Trophoblast cell (in vitro differentiated cells and primary cell): ENCODE data around the gene LRRC27.

ENCODE experiments used
- DNase-seq, 2 donors: peaks; one replicate each; pipeline ENCODE4 v3.0.0-alpha.2; 2016
- H2AFZ ChIP-seq: 2 replicates; pipeline ENCODE4 v1.6.1; 2013; ENCODE audit warnings: low read length, moderate library complexity, mild to moderate bottlenecking; ENCODE audit not compliant: insufficient read depth, poor library complexity
- H2AK5ac ChIP-seq: 2 replicates; pipeline ENCODE4 v1.6.1; 2013; ENCODE audit warnings: mild to moderate bottlenecking, low read length
- H2BK120ac ChIP-seq: 2 replicates; pipeline ENCODE4 v1.6.1; 2013; ENCODE audit warnings: low read length, mild to moderate bottlenecking, moderate library complexity; ENCODE audit not compliant: insufficient read depth, poor library complexity
- H2BK12ac ChIP-seq: 2 replicates; pipeline ENCODE4 v1.6.1; 2013; ENCODE audit warnings: mild to moderate bottlenecking, low read length, moderate library complexity
- H2BK5ac ChIP-seq: 2 replicates; pipeline ENCODE4 v1.6.1; 2013; ENCODE audit warnings: low read length, low read depth, moderate library complexity, mild to moderate bottlenecking; ENCODE audit not compliant: poor library complexity
- H3K14ac ChIP-seq: 2 replicates; pipeline ENCODE4 v1.6.1; 2013; ENCODE audit warnings: mild to moderate bottlenecking, low read length
- H3K18ac ChIP-seq: 2 replicates; pipeline ENCODE4 v1.6.1; 2013; ENCODE audit warnings: mild to moderate bottlenecking, low read length
- H3K23ac ChIP-seq: 2 replicates; pipeline ENCODE4 v1.6.1; 2013; ENCODE audit warnings: low read length
- H3K27ac ChIP-seq: 2 replicates; pipeline ENCODE4 v1.5.1; 2013; ENCODE audit warnings: low read depth, mild to moderate bottlenecking, inconsistent platforms, low read length, moderate library complexity
- H3K27me3 ChIP-seq: 2 replicates; pipeline ENCODE4 v1.6.1; 2013; ENCODE audit warnings: inconsistent platforms, mild to moderate bottlenecking, low read length, moderate library complexity; ENCODE audit not compliant: insufficient read depth
- H3K36me3 ChIP-seq, 2 experiments: 1 replicate in 1 of 2; 2 replicates in 1 of 2; pipeline ENCODE4 v1.6.1; 2013; ENCODE audit warnings: low read length in 2 of 2, mild to moderate bottlenecking in 2 of 2, moderate library complexity in 1 of 2; ENCODE audit not compliant: insufficient read depth in 2 of 2, control insufficient read depth in 1 of 2
- H3K4ac ChIP-seq: 2 replicates; pipeline ENCODE4 v1.6.1; 2013; ENCODE audit warnings: low read depth, mild to moderate bottlenecking, low read length, moderate library complexity
- H3K4me1 ChIP-seq, 2 experiments: 1 replicate in 1 of 2; 2 replicates in 1 of 2; pipeline ENCODE4 v1.6.1; 2013; ENCODE audit warnings: low read length in 2 of 2, mild to moderate bottlenecking in 2 of 2, moderate library complexity in 1 of 2; ENCODE audit not compliant: insufficient read depth in 2 of 2, control insufficient read depth in 1 of 2
- H3K4me2 ChIP-seq: 2 replicates; pipeline ENCODE4 v1.6.1; 2013; ENCODE audit warnings: inconsistent platforms, mild to moderate bottlenecking, low read length, moderate library complexity
- H3K4me3 ChIP-seq: 2 replicates; pipeline ENCODE4 v1.5.1; 2013; ENCODE audit warnings: mild to moderate bottlenecking, low read depth, low read length, inconsistent platforms
- H3K79me1 ChIP-seq: one replicate; pipeline ENCODE4 v1.6.1; 2013; ENCODE audit warnings: low read length
- H3K79me2 ChIP-seq: 2 replicates; pipeline ENCODE4 v1.6.1; 2013; ENCODE audit warnings: low read length, mild to moderate bottlenecking; ENCODE audit not compliant: control insufficient read depth, insufficient read depth, poor library complexity
- H3K9ac ChIP-seq: 2 replicates; pipeline ENCODE4 v1.6.1; 2013; ENCODE audit warnings: mild to moderate bottlenecking, low read length
- H3K9me3 ChIP-seq: 2 replicates; pipeline ENCODE4 v1.6.1; 2013; ENCODE audit warnings: low read depth, mild to moderate bottlenecking, control low read depth, inconsistent platforms, low read length; ENCODE audit not compliant: insufficient read depth
- H4K12ac ChIP-seq: 2 replicates; pipeline ENCODE4 v1.6.1; 2013; ENCODE audit warnings: low read depth, mild to moderate bottlenecking, low read length, moderate library complexity
- H4K8ac ChIP-seq: 2 replicates; pipeline ENCODE4 v1.6.1; 2013; ENCODE audit warnings: low read depth, mild to moderate bottlenecking, low read length, moderate library complexity
- H4K91ac ChIP-seq: one replicate; pipeline ENCODE4 v1.6.1; 2013; ENCODE audit warnings: low read depth, mild to moderate bottlenecking, low read length, moderate library complexity
- WGBS: extraction: QIAGEN DNeasy Blood & Tissue Kit; methylation state at CpG from one replicate; pipeline ENCODE4 v1.1.7; 2013; ENCODE audit warnings: missing lambda C conversion rate; ENCODE audit not compliant: insufficient read length, insufficient coverage; ENCODE audit errors: extremely low coverage; 5-methylcytosine and 5-hydroxymethylcytosine counted together

Gene LRRC27

DNA sequence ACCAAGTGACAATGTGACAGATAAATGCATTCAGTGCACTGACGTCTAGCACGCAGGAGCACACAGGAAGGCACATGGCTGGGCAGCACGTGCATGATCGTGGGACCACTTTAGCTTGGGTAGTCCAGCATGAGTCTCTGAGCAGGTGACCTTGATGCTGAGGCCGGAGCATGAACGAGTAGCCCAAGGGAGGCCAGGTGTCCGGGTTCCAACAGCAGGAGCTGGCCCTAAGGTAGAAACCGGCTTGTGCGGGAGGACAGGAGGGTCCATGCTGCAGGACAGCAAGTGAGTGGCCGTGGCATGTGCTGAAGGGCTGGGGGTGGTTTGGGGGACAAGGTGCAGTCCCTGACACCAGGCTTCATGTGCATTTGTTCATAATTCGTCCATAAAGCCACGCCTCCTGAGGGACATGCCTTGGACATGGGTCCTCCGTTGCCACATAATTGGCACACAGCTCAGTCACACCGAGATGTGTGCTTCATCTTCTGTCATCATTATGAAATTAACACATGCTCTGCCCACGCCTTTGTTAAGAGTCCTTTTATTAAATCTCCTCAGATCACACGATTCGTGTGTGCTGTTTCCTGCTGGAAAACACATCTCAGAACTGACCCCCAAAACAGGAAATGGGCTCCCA is 21.2 kb upstream of the LRRC27 start:
- Histone ChIP-seq H3K4ac (no peak overlapping the region), H4K12ac (no peak overlapping the region), H3K4me1 (peaks cover 3 to 5% of the 10 kb centered on the region in 2 experiments), H3K23ac (no peak overlapping the region), H3K27me3 (peaks cover 36% of the 10 kb centered on the region), H3K27ac (no peak overlapping the region), H4K8ac (no peak overlapping the region), H2BK12ac (no peak overlapping the region), H3K9ac (no peak overlapping the region), H2BK5ac (no peak overlapping the region), H3K18ac (no peak overlapping the region), H2AK5ac (no peak overlapping the region), H2BK120ac (no peak overlapping the region), H2AFZ (no peak overlapping the region), H3K14ac (no peak overlapping the region), H3K79me2 (no peaks in the 10 kb centered on the region), H3K36me3 (no peaks in the 10 kb centered on the region), H4K91ac (no peak overlapping the region), H3K79me1 (no peaks in the 10 kb centered on the region), H3K4me2 (no peak overlapping the region), H3K9me3 (peaks cover 19% of the 10 kb centered on the region), H3K4me3 (no peak overlapping the region)
- no CpG with 5 or more reads among the region's 17 CpGs for WGBS
- no peak for DNase-seq

DNA sequence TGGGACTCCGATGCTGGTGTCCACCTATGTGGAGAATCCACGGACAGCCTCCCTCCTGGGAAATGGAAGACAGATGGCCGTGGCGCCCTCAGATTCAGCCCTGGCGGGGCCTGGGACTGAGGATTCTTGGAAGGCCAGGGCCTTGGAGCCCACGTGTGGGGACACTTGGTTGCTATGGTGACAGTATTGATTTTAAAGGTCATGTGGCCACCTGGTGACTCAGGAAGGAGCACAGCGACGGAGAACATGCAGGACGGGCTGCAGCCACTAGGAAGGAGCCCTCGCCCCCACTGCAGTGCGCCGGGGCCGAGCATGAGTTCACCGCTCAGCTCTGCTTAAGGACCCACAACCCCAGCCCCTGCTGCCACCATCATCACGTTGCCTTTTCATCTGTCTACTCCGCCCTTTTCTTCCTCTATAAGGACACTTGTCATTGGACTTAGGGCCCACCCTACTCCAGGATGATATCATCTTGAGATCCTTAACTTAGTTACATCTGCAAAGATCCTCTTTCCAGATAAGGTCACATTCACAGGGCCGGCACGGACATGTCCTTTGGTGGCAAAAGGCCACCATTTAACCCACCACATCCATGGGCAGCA is 20.6 kb upstream of the LRRC27 start:
- Histone ChIP-seq H4K12ac (no peak overlapping the region), H3K79me2 (no peaks in the 10 kb centered on the region), H3K27me3 (peaks cover 32% of the 10 kb centered on the region), H4K8ac (no peak overlapping the region), H3K23ac (no peak overlapping the region), H3K9me3 (peaks cover 14% of the 10 kb centered on the region), H2BK120ac (no peak overlapping the region), H3K4me3 (no peak overlapping the region), H3K79me1 (no peaks in the 10 kb centered on the region), H3K27ac (no peak overlapping the region), H3K14ac (no peak overlapping the region), H4K91ac (no peak overlapping the region), H2BK5ac (no peak overlapping the region), H3K4ac (no peak overlapping the region), H2AFZ (no peak overlapping the region), H2AK5ac (no peak overlapping the region), H3K4me2 (no peak overlapping the region), H3K9ac (no peak overlapping the region), H2BK12ac (no peak overlapping the region), H3K4me1 (peaks cover 3 to 5% of the 10 kb centered on the region in 2 experiments), H3K36me3 (no peaks in the 10 kb centered on the region), H3K18ac (no peak overlapping the region)
- no CpG with 5 or more reads among the region's 18 CpGs for WGBS
- DNase-seq = peak in 1 of 2 donors; percentile 31

GRCh38 chr10:132313305-132313704 is 18.7 kb upstream of the LRRC27 start:
- no peak for DNase-seq
- Histone ChIP-seq H2AFZ (no peak overlapping the region), H2BK120ac (no peak overlapping the region), H2BK12ac (no peak overlapping the region), H2BK5ac (no peak overlapping the region), H3K27me3 (peaks cover 18% of the 10 kb centered on the region), H3K23ac (no peak overlapping the region), H3K9me3 (peaks cover 8% of the 10 kb centered on the region), H3K4me2 (no peak overlapping the region), H4K12ac (no peak overlapping the region), H3K4me1 (no peaks in the 10 kb centered on the region), H3K9ac (no peak overlapping the region), H3K14ac (no peak overlapping the region), H2AK5ac (no peak overlapping the region), H3K27ac (no peak overlapping the region), H4K8ac (no peak overlapping the region), H3K79me1 (no peaks in the 10 kb centered on the region), H3K36me3 (no peaks in the 10 kb centered on the region), H3K18ac (no peak overlapping the region), H3K4ac (no peak overlapping the region), H4K91ac (no peak overlapping the region), H3K4me3 (no peak overlapping the region), H3K79me2 (no peaks in the 10 kb centered on the region)
- no CpG with 5 or more reads among the region's 12 CpGs for WGBS

DNA sequence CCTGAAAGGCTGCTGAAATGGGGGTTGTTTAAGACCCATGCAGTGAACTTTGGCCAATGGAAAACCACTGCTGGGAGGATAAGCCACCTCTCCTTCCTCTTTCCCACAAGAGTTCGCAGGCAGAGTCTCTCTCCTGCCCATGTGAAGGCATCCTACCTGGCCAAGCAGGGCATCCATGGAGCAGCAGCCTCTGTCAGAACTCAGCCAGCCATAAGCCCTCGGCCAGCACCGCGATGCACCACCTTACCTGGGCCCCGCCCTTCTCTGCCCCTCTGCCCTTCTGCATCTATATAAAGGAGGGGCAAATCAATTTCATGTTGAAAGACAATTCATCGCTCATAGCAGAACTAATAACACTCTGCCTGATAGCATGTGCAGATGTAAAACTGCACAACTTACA is 18.1 kb upstream of the LRRC27 start:
- Histone ChIP-seq H3K36me3 (no peaks in the 10 kb centered on the region), H3K27ac (no peak overlapping the region), H2AK5ac (no peak overlapping the region), H4K8ac (no peak overlapping the region), H4K12ac (no peak overlapping the region), H3K79me2 (no peaks in the 10 kb centered on the region), H3K4me2 (no peak overlapping the region), H2BK5ac (no peak overlapping the region), H2AFZ (no peak overlapping the region), H3K27me3 (peaks cover 12% of the 10 kb centered on the region), H4K91ac (no peak overlapping the region), H2BK120ac (no peak overlapping the region), H3K14ac (no peak overlapping the region), H3K4me3 (no peak overlapping the region), H3K4ac (no peak overlapping the region), H3K9me3 (peaks cover 8% of the 10 kb centered on the region), H3K9ac (no peak overlapping the region), H2BK12ac (no peak overlapping the region), H3K79me1 (no peaks in the 10 kb centered on the region), H3K4me1 (no peaks in the 10 kb centered on the region), H3K18ac (no peak overlapping the region), H3K23ac (no peak overlapping the region)
- no CpG with 5 or more reads among the region's 6 CpGs for WGBS
- no peak for DNase-seq
